NK-92 (cell line): ENCODE results near the gene TBX5.

Experiments used
- DNase-seq: peaks from one replicate; lab custom pipeline; 2025; ENCODE audit not compliant: unreplicated experiment; lab: John Stamatoyannopoulos, UW

TBX5 gene

DNA sequence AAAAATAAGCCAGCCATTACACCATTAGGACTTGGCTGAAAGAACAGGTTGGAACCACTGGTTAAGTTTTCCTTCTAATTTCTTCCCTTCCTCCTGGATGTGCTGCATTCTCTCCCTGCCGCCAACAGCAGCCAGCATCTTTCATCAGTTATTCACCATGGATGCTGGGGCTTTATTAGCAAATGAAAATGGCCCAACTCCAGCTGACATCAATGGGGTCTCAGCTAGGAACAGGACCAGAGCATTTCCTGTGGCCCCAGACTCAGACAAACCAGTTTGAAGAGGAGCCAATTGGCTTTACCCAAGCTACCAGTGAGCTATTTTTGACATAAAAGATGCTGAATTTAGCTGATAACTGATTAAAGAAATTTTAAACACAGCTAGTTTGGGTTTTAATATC is 26.0 kb upstream of the TBX5 start:
- DNase-seq, result no peak

DNA sequence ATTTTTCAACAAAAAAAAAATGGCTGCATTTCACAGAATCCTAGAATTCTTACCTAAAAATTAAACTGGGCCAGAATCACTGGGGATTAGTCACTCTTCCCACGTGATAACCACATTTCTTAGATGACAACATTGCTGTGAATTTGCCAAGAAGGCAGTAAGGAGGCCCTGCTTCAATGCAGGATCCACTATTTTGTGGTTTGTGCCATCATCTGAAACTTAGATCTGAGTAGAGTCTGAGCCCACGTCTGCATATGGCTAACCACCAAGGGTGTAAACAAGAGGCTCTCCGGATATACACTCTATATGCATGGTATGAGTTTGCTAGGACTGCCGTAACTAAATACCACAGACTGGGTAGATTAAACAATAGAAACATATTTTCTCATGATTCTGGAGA is 24.4 kb upstream of the TBX5 start:
- DNase-seq, result no peak

DNA sequence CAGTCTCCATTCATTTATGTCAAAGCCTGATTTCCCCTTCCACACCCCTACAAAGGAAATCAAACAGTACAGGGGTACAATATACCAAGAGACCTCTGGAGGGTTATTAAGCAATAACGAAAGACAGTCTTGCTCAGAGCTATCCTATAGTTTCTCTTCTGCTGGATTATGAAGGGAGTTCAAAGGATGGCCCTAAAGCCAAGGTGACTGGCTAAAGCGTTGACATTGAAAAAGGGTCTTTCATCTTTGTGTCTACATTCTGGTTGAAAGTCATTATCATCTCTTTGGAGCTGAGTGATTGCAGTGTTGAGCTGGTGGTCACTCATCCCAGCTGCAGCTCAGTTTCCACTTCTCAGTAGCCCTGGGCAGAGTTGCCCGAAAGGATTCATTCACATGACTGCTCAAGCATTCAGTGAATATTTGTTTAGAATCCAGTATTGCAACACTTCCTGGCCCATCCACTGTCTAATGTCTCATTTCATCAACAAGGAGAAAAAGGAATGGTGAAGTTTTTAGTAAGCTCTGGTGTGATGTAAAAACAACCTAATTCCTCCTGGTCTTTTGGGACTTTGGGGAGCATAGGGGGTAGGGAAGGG is 19.2 kb upstream of the TBX5 start:
- DNase-seq, result no peak

DNA sequence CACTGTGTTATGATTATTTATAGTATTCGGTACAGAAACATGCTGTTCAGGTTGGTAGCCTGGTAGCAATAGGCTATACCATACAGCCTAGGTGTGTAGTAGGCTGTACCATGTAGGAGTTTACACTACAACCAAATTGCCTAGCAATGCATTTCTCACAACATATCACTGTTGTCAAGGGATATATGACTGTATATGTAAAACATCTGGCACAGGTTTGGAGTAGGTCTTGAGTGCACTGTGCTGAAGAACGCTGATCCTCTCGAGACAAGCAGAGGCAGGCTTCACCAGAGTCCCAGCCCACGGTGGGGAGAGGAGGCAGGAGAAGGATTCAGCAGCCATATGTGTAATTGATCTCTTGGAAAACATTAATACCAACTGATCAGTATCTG is 15.0 kb upstream of the TBX5 start:
- no peak for DNase-seq

DNA sequence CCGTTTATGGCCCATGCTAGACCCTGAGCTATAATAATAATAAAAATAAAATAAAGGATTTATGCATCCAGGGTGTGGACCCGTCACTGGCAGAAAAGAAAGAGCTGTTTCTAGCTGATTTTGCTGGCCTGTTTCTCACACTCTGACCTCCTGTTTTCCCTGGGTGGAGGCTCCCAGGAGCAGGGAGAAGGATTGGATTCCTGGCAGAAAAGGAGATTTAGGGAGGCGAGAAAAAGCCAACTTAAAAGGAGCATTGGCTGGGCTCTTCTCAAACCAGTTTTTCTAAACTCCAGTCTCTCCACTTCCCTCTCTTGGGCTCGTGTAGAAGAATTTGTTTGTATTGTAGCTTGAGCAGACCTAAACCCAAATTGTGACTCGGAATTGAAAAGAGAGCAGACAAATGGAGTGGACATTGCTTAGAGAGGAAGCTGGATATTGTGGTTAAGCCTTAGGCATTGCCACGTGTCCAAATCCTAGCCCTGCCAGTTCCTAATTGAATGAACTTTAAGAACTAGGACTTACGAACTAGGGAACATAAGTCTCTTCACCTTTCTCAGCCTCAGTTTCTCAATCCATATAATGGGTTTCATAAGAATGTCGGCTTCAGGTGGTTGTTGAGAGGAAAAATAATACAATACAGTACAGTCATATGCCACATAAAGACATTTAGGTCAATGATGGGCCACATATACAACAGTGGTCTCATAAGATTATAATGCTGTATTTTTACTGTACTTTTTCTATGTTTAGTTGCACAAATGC is 14.4 kb upstream of the TBX5 start:
- no peak for DNase-seq

DNA sequence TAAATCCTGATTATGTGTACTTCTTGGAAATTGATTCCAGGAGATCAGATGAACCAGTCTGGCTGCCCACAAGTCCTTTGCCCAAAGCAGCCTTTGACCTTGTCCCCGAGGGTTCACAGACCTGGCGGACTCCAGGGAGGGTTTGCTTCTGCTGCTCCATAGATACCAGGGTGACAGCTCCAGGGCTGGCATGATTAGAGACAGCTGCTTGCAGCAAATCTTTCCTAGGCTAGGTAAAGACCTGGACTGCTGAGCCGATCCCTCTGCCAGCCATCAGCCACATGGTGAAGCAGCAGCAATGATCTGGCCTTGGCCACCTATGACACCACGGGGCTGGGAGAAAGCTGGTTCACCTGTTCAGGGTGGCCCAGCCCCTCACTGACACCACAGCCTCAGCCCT is 10.1 kb upstream of the TBX5 start:
- no peak for DNase-seq

DNA sequence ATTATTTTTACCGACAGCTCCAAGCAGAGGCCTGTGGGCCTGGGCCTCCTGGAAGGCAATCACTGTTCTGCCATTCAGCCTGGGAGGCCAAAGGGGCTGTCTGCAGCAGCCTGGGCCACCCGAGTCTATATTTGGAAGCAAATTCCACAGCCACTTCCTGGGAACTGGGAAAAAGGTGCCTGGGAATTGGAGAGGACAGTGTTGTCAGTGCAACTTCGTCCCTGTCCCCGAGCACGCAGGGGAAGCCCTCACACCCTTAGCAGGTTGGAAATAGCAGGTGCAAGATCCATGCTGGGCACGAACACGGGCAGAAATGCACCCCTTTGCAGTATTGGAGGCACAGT is 9.6 kb upstream of the TBX5 start:
- DNase-seq, result no peak

DNA sequence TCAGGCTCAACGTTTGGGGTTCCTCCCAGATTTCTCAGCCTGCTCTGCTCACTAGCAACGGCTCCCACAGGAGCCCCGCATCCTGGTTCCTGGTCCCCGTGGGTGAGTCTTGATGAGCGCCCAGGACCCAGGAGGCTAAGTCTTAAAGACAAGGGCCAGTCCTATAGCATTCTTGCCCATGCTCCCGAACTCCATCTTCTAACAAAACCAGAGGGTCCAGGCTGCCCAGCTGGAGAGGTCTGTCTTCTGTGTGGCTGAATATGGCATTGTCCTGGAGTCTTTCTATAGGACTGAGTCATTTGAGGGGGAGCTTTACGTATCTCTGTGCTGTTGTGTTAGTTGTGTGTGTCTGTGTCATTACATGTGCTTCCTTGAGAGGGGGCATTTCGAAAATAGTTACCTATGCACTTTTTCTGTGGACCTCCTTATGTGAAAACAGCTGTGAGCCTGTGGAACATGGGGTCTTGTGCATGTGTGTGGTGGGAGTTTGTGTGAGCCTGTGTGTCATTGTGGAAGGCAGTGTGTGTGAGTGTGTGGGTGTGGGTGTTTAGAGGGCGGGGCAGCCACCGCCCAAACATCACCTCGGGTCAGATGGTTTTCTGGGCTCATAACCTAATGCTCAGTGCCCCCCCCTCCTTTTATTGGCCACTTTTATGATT is 9.1 kb upstream of the TBX5 start:
- DNase-seq, result no peak

DNA sequence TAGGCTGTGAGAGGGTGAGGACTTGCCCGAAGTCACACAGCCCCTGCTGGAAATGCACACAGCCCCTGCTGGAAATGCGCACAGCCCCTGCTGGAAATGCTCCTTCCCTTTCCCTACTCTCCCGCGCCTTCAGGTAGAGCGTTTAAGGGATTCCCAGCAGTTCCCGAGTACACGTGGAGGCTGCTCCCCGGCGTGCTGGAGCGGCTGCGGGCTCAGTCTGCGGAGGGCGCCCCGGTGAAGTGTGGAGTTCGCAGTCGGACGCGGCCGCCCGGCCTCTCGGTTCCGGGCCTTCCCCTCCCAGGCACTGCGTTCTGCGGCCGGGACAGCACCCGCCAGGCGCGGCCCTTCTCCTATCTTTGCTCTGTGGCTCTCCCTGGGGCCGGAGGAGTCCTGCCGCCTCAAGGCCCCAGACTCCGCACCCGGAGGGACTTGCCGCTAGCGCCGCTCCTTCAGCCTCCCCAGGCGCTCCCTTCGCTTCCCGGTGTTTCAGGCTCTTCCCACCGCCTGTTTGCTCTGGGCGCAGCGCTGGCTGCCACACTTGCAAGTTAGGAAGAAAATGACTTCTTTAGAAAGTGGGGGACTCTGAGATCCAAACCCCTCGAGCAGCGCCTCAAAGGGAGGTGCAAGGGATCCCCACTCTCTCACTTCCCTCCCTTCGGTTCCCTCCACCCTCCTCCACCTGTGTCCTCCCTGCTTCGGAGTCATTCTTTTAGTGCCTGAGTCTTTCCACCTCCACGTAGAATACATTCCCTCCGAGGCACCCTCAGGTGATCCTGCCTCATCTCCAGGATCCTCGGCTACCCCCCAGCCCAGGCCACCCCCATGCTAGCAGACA is 8.3 kb upstream of the TBX5 start:
- no peak for DNase-seq

DNA sequence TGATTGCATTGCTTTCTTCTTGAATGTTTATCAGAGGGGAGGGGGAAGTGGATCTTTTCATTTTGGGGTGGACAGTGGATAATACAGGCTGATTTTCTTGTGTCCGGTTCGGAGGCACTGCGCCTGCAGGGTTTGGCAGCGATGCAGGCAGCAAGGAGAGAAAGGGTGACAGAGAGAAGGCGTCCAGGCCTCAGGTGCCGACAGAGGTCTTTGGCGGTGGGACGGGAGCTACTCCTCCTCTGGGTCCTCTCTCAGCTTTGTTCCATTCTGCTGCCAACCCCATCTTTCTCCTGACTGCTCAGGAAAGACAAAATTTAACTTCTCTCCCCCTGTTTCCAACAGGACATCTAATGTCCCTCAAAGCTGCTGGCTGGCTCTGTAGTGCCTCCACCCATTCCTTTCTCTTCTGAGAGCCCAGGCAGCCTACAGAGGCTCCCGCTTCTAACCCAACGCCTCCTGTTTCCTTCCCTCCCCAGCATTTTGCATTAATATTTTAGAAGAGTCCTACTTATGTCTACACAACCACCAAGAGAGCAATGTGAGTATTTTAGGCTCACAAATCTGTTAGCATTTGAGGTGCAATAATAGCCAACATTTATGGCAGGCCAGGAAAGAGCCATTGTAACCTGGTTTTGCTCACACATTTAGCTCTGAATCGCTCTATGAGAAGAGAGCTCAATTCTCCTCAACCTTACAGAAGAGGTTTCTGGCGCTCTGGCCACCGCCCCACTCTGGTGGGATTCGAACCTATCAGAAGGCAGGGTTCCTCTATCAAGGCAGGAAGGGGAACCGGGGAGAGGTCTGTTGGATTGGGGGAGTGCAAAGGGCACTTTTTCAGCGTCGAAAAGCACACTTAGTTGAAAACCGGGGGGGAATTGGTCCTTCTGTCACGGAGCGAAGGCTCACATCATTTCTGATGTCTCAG is 7.1 kb upstream of the TBX5 start:
- DNase-seq, result no peak

DNA sequence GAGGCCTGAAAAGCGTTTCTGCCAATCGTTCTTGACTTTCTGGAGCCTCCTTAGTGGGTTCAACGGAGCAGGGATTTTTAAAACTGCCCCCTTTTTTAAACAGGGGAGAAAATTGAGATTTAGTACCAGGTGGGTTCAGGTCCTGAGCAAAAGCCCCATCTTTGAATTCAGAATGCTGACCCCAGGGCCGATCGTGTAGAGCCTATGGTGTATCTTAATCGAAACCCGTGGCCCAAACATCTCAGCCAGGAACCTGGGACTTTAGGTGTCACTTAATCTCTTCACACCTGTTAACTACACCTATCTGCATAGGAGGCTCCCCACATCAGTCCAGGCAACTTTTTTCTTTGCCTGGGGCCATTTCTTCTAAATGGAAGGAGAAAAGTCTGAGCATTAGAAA is 6.4 kb upstream of the TBX5 start:
- no peak for DNase-seq

DNA sequence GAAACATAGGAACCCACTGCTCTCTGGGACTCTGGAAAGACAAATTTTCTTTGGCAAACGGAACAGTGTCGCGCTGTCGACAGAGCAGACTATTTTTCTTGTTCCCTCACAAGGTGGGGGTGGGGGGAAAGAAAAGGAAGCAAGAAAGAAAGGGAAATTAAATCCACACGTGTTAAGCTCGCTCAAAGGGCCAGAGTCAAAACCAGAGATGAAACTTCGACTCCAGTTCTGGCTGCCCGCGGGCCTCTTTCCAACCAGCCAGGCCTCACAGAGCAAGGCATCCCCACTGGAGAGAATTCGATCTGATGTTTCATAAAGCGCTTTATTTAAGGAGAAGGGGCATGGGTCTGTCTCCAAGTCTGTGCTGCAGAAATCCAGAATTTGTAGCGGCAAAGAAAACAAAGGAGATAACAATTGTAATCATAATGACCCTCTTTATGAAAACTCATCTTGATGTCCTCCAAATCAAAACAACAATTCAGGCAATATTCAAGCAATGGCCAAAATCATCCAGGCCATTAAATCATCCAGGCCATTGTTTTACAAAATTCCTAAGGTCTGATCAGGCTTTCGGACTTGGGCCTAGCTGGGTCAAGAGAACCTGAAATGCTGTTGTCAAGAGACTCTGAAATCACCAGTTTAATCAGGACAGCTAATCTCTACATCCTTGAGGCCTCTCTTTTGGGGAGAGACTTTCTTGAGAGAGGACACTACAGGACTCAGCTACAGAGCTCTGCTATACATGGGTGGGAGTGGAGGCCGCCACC is 5.3 kb upstream of the TBX5 start:
- no peak for DNase-seq

DNA sequence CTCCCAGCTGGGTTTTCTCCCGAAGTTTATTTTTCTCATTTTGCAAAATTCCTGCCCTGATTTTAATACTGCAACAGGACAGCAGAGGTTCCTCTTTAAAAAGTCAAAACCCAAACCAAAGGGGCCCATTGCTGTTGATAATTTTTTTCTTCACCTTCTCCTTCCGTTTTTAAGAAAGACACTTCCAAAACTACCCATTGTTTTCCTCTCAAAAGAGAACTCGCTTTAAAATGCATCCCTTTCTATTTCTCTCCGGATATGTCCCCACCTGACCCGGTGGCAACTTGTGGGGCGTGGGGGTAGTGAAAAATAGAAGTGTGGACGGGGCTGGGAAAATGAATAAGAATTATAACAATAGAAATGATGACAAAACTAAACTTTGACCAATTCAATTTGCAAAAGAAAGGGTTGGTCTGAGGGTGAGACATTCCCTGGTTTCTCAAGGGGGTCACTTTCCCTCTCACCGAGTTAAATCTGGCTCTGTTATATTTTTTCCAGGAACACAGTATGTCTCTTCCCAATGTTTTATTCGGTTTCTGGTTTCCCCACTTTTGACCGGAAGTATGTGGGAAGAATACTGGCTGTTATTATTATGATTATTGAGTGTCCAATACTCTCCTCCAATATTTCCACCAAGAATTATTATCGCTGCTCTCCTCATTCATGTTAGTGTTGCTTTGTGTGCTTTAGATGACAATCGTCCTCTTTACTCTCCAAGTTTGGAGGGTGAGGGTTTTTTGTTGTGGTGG is 4.1 kb upstream of the TBX5 start:
- no peak for DNase-seq

DNA sequence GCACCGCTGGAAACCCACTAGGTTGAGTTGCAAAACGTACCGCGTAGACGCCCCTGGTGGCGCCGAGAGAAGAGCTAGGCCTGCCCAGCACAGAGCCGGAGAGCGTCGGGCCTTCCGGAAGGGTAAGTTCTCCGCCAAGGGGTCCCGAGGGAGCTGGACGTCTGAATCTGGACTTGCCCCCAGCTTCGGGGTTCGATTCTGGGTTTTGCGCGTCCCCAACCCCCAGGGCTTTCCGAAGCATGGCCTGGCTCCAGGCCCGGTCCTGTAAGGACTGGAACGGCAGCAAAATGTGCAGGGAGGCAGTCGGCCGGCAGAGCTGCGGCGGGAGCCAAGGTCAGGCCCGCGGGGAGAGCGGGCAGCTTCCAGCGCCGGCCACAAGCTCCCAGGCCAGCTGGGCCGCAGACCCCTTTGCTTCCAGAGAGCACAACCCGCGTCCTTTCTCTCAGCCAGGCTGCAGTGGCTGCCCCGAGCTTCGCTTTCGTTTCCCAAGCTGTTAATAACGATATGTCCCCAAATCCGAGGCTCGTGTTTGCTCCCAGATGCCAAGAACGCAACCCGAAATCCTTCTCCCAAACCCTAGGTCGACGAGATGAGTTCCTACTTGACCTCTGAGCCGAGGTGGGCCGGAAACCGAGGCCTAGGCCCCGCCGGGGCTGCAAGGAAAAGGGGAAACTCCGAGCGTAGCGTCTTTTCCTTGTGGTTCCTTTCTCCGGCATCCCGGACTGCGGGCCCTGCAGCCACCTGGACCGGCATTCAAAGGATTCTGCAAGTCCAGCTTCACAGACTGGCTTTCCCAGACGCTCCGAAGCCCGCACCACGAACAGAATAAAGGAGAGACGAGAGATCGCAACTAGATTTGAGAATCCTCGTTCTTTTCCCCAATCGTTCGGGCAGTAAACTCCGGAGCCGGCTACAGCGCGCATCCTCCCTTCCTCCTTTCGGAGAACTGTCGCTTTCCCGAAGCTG is 3.2 kb upstream of the TBX5 start:
- no peak for DNase-seq

DNA sequence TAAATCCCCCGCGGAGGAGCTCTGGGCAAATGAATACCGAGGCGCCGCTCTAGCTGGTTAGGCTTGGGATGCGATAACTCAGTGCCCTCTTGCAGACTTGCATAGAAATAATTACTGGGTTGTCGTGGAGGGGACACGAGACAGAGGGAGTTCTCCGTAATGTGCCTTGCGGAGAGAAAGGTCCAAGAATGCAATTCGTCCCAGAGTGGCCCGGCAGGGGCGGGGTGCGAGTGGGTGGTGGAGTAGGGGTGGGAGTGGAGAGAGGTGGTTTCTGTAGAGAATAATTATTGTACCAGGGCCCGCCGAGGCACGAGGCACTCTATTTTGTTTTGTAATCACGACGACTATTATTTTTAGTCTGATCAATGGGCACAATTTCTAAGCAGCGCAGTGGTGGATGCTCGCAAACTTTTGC is 2.5 kb upstream of the TBX5 start:
- DNase-seq, result no peak

DNA sequence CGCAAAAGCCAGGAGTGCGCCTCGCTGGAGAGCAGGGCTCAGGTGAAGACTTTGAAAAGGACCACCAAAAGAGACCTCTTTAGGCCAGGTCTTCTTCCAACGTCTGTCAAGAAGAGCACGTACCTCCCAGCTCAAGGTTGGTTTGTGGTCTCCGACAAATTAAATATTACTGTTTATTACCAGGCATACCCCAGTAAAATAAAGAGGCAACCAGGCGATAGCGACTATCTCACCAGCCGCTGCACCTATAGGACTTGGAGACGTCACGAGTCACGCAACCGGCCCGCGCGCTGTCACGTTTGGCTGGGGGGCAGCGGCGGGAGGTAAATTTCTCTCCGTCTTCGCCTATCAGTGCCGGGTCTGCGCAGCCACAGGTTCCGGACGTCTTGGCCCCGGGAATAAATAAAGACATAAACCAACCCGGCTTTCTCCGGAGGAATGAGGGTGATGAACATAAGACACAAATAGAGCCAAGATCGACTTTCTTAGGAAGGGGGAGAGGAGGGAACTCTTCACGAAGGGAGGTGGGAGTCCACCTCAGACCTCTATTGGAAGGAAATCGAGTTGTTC is 2.0 kb upstream of the TBX5 start:
- no peak for DNase-seq

DNA sequence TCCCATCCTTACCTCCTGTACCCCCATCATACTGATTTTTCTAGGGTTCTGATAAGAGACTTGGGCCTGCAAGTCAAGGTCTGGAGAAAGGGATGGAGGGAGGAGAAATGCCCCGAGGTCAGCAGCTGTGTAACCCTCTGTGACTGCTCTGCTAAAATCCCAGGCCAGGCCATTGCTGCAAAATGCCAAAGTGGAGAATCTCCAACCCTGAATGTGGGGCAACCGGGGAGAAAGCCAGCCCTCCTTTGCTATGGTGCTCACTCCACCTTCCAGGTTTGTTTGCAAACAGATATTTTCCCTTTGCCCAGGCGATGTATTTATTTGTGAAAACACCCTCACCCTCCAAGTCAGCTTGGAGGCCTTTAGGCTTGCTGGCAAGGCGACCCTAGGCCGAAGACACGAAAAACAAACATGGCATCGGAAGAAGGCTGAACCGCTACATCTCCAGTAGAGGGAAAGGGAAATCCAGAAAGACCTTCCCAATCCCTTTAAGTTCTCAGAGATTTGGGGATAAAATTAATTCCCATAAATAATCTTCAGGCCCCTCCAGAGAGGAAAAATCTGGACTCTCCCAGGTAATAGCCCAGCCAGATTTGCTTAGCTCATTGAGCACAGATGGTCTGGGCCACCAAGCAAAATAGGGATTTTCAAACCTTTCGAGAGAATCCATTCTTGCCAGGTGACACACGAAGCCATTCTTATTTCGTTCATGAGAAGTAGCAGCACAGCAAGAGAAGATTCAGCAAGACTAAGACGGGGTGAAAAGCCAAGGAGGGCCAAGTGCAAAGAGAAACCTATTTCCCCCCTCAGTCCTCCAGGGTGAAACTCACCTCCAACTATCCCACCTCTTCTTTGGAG is 1.3 kb upstream of the TBX5 start:
- DNase-seq, result no peak
